Epithelial cell of proximal tubule (primary cell): Measurements from ENCODE around the gene NIN. TPM values are rescaled to one million over a fixed set of nuclear protein-coding genes. Genes with fewer than 3 reads are reported as not detected.

Experiments
- DNase-seq: peaks from one replicate; pipeline ENCODE4 v3.0.0-alpha.2; 2011; ENCODE audit warnings: low read depth
- H3K4me3 ChIP-seq: 2 replicates; pipeline ENCODE4 v1.5.1; 2011; ENCODE audit warnings: low read depth, mild to moderate bottlenecking, low read length
- CTCF ChIP-seq: conservative IDR thresholded peaks from 2 replicates; pipeline ENCODE4 v1.5.1; 2012; ENCODE audit warnings: low read depth, mild to moderate bottlenecking, low read length
- total RNA-seq: library from RNA; depleted of rRNA; stranded (reverse); fragments of >200 nt; gene quantifications from 2 replicates; pipeline ENCODE4 v1.2.3, GENCODE V29; 2015

The NIN gene
- total RNA-seq, 1 donor from 2014 or later = 26.9 TPM

- no peak overlapping the region for H3K4me3 ChIP-seq
- DNase-seq = no peak
- TF ChIP-seq CTCF = no peak
These were observed 34.6 kb upstream of the NIN start for GRCh38 chr14:50865391-50866076.

- H3K4me3 ChIP-seq = no peak overlapping the region
- no peak for DNase-seq
- no peak for TF ChIP-seq CTCF
These were observed 34.0 kb upstream of the NIN start for GRCh38 chr14:50864946-50865345.

- H3K4me3 ChIP-seq = no peak overlapping the region
- DNase-seq = no peak
- no peak for TF ChIP-seq CTCF
These were observed 33.3 kb upstream of the NIN start for GRCh38 chr14:50864237-50864636.

GRCh38 chr14:50862036-50862570, 31.1 kb upstream of the NIN start:
- no peak for DNase-seq

GRCh38 chr14:50860478-50861086, 29.6 kb upstream of the NIN start:
- peak overlapping the region; percentile 62 for H3K4me3 ChIP-seq
- no peak for DNase-seq
- TF ChIP-seq CTCF = peak; percentile 71

More at GRCh38 chr14:50862036-50862570, 31.1 kb upstream of the NIN start:
- no peak overlapping the region for H3K4me3 ChIP-seq
- no peak for TF ChIP-seq CTCF

- TF ChIP-seq CTCF = no peak
- DNase-seq = no peak
- peak overlapping the region; percentile 62 for H3K4me3 ChIP-seq
These were observed 28.3 kb upstream of the NIN start for GRCh38 chr14:50859296-50859624.

GRCh38 chr14:50856660-50857059, 25.7 kb upstream of the NIN start:
- DNase-seq = no peak
- H3K4me3 ChIP-seq = no peak overlapping the region
- TF ChIP-seq CTCF = no peak
